GF-D8 (cell line): ENCODE data around the gene FAM161B.
"Not testable (repeated sequence)": the region's sequence is repeated elsewhere in the genome, so short reads cannot be mapped to it uniquely, and the experiment has no call there.

Source experiments
- DNase-seq: peaks from one replicate; lab custom pipeline; 2025; lab: John Stamatoyannopoulos, UW

Gene FAM161B

DNA sequence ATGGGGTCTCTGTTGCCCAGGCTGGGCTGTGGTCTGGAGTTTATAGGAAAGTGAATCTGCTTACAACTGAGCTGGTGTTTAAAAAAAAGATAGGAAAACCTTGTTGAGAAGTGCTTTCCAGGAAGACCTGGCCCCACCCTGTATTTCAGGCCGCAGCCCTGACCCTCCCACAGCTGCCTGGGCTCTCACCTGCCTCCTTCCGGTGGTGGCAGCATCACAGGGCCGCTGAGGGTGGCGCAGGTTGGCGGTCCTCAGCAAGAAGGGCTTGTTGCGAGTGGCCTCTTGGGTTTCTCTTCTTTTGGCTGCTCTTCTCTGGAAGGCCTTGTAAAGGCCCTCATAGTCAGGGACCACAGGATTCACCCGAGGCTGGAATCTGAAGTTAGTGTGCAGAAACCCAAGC is 7.7 kb downstream of the FAM161B start:
- no peak for DNase-seq

- no peak for DNase-seq
These were observed 12.9 kb downstream of the FAM161B start for GRCh38 chr14:73937012-73937411.

- no peak for DNase-seq
These were observed 13.3 kb downstream of the FAM161B start for GRCh38 chr14:73936548-73936947.

- DNase-seq, result no peak
These were observed 14.2 kb downstream of the FAM161B start for GRCh38 chr14:73935666-73936065.

DNA sequence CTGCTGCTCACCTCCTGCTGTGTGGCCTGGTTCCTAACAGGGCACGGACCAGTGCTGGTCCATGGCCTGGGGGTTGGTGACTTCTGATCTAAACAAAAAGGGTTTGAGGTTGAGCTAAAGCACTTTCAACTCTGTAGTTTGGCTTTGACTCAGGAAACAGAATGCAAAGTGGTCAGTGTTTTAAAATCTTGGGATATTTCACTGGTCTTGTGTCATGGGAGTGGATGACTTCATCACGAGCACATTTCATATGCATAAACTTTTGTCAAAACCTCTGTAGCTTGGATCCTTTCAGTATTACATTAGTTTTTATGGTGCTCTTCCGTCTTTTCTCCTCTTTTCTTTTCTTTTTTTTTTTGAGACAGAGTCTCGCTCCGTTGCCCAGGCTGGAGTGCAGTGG is 25.6 kb downstream of the FAM161B start:
- no peak for DNase-seq

DNA sequence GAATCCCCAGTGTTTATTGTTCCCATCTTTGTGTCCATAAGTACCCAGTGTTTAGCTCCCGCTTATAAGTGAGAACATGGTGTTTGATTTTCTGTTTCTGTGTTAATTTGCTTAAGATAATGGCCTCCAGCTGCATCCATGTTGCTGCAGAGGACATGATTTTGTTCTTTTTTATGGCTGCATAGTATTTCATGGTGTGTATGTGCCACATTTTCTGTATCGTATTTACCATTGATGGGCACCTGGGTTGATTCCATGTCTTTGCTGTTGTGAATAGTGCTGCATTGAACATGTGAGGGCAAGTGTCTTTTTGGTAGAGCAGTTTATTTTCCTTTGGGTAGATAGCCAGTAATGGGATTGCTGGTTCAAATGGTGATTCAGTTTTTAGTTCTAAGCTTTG is 30.4 kb downstream of the FAM161B start:
- DNase-seq, result not testable (repeated sequence)

- no peak for DNase-seq
These were observed 33.6 kb downstream of the FAM161B start for GRCh38 chr14:73916324-73916723.

- DNase-seq, result no peak
These were observed 36.6 kb downstream of the FAM161B start for GRCh38 chr14:73913256-73913655.

DNA sequence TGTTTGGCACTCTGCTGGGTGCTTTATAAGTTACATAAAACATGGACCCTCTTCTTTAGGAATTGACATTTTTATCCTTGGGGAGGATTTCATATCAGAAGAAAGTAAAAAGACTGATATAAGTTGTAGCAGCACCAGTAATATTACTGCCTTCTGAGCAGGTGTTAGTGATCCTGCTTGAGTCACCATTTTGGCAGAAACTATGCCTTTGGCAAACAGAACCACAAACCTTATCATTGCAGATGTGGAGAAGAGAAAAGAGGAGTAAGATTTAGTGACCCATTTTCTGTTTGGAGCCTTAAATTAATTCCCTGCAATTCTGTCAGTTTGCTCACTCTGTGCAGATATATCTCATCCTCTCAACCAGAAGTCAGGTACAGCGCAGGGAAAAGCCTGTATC is 40.2 kb downstream of the FAM161B start:
- DNase-seq, result no peak

- no peak for DNase-seq
These were observed 46.9 kb downstream of the FAM161B start for GRCh38 chr14:73903028-73903427.

- DNase-seq, result no peak
These were observed 53.4 kb downstream of the FAM161B start for GRCh38 chr14:73896521-73896920.

DNA sequence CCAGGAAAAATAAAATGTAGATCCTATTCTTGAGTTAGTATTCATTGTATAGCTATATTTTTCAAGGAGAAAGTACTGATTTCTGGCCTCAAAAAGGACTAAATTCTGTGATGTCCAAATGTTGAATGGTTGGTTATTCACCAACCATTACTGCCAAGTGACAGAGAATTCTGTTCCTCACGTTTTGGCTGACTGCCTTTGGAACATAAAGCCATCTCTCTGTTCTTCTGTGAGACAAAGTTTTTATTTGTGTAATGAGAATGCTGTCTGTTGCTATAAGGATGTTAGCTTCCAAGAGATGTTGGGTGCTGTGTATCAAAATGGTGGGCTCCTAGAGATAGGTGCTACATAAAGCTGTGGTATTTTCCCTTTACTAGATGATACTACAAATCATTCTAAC is 54.0 kb downstream of the FAM161B start:
- DNase-seq, result no peak

DNA sequence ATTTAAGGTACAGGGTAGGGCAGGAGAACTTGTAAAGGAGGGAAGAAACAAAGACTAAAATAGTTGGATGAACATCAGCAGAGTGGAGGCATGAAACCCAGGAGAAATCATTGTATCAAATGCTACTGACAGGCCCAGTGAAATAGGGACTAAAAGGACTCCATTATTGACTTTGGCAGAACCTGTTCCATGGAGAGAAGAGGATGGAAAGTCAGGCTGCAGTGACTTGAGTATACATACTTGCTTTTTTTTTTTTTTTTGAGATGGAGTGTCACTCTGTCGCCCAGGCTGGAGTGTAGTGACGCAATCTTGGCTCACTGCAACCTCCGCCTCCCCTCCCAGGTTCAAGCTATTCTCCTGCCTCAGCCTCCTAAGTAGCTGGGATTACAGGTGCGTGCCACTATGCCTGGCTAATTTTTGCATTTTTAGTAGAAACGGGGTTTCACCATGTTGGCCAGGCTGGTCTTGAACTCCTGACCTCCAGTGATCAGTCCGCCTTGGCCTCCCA is 55.7 kb downstream of the FAM161B start:
- not testable (repeated sequence) for DNase-seq

GRCh38 chr14:73889376-73889775 is 60.5 kb downstream of the FAM161B start:
- DNase-seq, result no peak

DNA sequence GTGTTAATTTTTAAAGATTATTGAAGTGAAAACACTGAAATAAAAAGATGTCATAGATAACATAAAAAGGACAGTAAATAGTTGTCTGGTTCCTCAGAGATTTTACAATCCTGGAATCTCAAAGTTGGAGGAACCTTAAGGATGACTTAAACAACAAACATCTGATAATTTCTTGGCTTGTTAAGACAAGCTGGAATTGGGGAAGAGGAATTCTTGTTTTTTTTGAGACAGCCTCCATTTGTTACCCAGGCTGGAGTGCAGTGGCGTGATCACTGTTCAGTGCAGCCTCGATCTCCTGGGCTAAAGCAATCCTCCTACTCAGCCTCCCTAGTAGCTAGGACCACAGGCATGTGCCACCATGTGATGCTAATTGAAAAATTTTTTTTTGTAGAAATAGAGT is 60.9 kb downstream of the FAM161B start:
- DNase-seq, result no peak

- no peak for DNase-seq
These were observed 61.5 kb downstream of the FAM161B start for GRCh38 chr14:73888460-73888725.

DNA sequence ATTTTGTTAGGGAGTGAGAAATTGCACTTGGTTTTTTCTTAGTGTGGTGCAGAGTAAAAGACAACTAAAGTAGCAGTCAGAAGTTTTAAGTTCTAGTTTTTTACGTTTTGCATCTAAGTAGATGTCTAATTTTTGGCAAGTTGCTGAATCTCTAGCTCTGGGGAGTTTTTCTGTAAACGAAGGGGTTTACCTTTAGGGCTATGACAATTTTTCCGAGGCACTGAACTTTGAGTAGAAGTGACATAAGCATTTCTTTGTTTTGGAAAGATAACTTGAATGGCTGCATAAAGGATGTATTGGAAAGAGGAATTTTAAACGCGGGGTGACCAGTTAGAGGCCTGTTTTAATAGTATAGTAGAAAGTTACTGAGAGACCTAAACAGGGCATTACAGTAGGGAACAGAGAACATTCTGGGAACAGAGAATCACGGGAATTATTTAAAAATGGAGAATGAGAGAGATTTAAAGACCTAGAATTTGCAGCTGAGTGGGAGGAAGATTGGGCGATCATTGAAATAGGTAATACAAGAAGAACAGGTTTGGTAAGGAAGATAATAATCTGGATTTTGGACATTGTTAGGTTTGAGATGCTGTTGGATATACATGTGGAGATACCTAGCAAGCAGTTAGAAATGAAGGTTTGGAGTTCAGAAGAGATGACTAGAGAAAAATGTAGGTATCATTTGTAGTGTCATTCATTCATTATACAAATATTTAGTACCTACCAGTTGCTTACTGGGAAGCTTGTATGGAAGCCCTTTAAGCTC is 62.0 kb downstream of the FAM161B start:
- peak; percentile 3 for DNase-seq

DNA sequence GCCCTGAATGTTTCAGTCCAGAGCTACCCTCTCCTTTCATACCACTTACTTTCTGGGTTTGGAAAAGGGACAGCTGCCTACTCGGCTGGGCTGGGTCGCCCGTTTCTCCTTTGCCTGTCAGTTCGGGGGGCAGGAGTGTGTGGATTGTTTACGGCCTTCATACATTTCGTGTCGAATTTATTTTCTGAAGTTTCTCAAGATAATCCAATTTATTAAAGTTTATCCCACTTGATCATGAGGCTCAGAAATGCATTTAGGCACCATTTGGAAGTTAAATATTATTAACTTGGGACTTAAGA is 62.6 kb downstream of the FAM161B start:
- DNase-seq, result no peak

- peak; percentile 79 for DNase-seq
These were observed 63.2 kb downstream of the FAM161B start, which contains the start of gene ZNF410 for GRCh38 chr14:73886449-73887317. Gene ZNF410, plus strand, starts transcription at chr14:73886859. Its CDS starts 5,317 bp downstream, at chr14:73892176.

GRCh38 chr14:73884438-73885190 is 65.3 kb downstream of the FAM161B start:
- DNase-seq, result no peak
